Measurements from ENCODE around the gene CNIH4. TPM values are rescaled to one million over a fixed set of nuclear protein-coding genes. Genes with fewer than 3 reads are reported as not detected.
"Not testable (repeated sequence)": the region's sequence is repeated elsewhere in the genome, so short reads cannot be mapped to it uniquely, and the experiment has no call there.

CNIH4 gene
- polyA plus RNA-seq, 4 donors, result 50.9 to 55.8 (median 53.4) TPM

- no peak for DNase-seq (ENCODE audit: low read depth in 4 of 4, low spot score in 3 of 4)
Observed at GRCh38 chr1:224343679-224344078, 13.0 kb upstream of the CNIH4 start.

GRCh38 chr1:224348137-224348536 is 8.5 kb upstream of the CNIH4 start:
- DNase-seq (ENCODE audit: low read depth in 4 of 4, low spot score in 3 of 4), result no peak

GRCh38 chr1:224349716-224350115 is 7.0 kb upstream of the CNIH4 start:
- not testable (repeated sequence) for DNase-seq (ENCODE audit: low read depth in 4 of 4, low spot score in 3 of 4)

- DNase-seq (ENCODE audit: low read depth in 4 of 4, low spot score in 3 of 4), result not testable (repeated sequence)
Observed at GRCh38 chr1:224352436-224353085, 4.1 kb upstream of the CNIH4 start.

- DNase-seq (ENCODE audit: low read depth in 4 of 4, low spot score in 3 of 4), result no peak
Observed at GRCh38 chr1:224353975-224354925, 2.4 kb upstream of the CNIH4 start.

GRCh38 chr1:224357626-224358124 is 996 bp downstream of the CNIH4 start:
- DNase-seq (ENCODE audit: low read depth in 4 of 4, low spot score in 3 of 4), result no peak

GRCh38 chr1:224358237-224358636 is 1.6 kb downstream of the CNIH4 start:
- DNase-seq (ENCODE audit: low read depth in 4 of 4, low spot score in 3 of 4), result no peak

GRCh38 chr1:224359207-224359606 is 2.5 kb downstream of the CNIH4 start:
- no peak for DNase-seq (ENCODE audit: low read depth in 4 of 4, low spot score in 3 of 4)

GRCh38 chr1:224368409-224368808 is 11.7 kb downstream of the CNIH4 start:
- DNase-seq (ENCODE audit: low read depth in 4 of 4, low spot score in 3 of 4), result no peak

- DNase-seq (ENCODE audit: low read depth in 4 of 4, low spot score in 3 of 4), result no peak
Observed at GRCh38 chr1:224373008-224373590, 16.4 kb downstream of the CNIH4 start.

- DNase-seq (ENCODE audit: low read depth in 4 of 4, low spot score in 3 of 4), result no peak
Observed at GRCh38 chr1:224375059-224375458, 18.4 kb downstream of the CNIH4 start.

GRCh38 chr1:224377676-224378006 is 21.0 kb downstream of the CNIH4 start:
- no peak for DNase-seq (ENCODE audit: low read depth in 4 of 4, low spot score in 3 of 4)

GRCh38 chr1:224378855-224379631 is 22.4 kb downstream of the CNIH4 start:
- DNase-seq (ENCODE audit: low read depth in 4 of 4, low spot score in 3 of 4), result no peak

- DNase-seq (ENCODE audit: low read depth in 4 of 4, low spot score in 3 of 4), result no peak
Observed at GRCh38 chr1:224380003-224380402, 23.3 kb downstream of the CNIH4 start.

GRCh38 chr1:224381880-224382548 is 25.3 kb downstream of the CNIH4 start:
- DNase-seq (ENCODE audit: low read depth in 4 of 4, low spot score in 3 of 4), result no peak

- DNase-seq (ENCODE audit: low read depth in 4 of 4, low spot score in 3 of 4), result no peak
Observed at GRCh38 chr1:224383218-224383617, 26.5 kb downstream of the CNIH4 start.

- no peak for DNase-seq (ENCODE audit: low read depth in 4 of 4, low spot score in 3 of 4)
Observed at GRCh38 chr1:224387302-224387912, 30.7 kb downstream of the CNIH4 start.

- no peak for DNase-seq (ENCODE audit: low read depth in 4 of 4, low spot score in 3 of 4)
Observed at GRCh38 chr1:224387943-224388342, 31.3 kb downstream of the CNIH4 start.

- DNase-seq (ENCODE audit: low read depth in 4 of 4, low spot score in 3 of 4), result no peak
Observed at GRCh38 chr1:224390517-224390916, 33.8 kb downstream of the CNIH4 start.
